ENCODE data around the gene CPNE1.

The CPNE1 gene

DNA sequence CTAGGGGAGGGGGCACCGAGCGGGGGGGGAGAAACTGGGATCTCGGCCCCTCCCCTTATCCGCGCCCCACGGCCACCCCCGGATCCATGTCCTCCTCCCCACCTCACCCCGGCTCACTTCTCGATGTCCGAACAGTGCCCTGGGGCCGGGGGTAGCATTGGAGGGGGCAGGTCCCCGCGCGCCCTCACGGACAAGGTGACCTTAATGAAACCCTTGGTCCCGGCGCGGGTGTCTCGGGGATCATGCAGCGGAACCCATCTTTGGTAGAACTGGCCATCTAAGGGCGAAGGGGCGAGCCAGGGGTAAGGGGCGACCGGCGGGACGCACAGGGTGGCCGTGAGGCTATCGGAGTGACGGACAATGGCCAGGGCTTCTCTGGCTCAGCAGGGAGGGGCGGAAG, 62.7 kb downstream of the CPNE1 start:
- Mint-ChIP-seq H3K27me3 (ENCODE audit: low read depth) (peaks cover 58% of the 10 kb centered on the region), H3K9me3 (no peaks in the 10 kb centered on the region), H3K36me3 (ENCODE audit: low read depth) (no peaks in the 10 kb centered on the region), H3K27ac (no peak overlapping the region), H3K4me1 (no peaks in the 10 kb centered on the region), H3K4me3 (peak overlapping the region in 1 of 3 experiments; percentile 19)
- TF ChIP-seq, protein P1, sequence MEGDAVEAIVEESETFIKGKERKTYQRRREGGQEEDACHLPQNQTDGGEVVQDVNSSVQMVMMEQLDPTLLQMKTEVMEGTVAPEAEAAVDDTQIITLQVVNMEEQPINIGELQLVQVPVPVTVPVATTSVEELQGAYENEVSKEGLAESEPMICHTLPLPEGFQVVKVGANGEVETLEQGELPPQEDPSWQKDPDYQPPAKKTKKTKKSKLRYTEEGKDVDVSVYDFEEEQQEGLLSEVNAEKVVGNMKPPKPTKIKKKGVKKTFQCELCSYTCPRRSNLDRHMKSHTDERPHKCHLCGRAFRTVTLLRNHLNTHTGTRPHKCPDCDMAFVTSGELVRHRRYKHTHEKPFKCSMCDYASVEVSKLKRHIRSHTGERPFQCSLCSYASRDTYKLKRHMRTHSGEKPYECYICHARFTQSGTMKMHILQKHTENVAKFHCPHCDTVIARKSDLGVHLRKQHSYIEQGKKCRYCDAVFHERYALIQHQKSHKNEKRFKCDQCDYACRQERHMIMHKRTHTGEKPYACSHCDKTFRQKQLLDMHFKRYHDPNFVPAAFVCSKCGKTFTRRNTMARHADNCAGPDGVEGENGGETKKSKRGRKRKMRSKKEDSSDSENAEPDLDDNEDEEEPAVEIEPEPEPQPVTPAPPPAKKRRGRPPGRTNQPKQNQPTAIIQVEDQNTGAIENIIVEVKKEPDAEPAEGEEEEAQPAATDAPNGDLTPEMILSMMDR (IDR thresholded peaks at IDR 0.05; ENCODE audit: unreplicated experiment in 3 of 3): no peak

DNA sequence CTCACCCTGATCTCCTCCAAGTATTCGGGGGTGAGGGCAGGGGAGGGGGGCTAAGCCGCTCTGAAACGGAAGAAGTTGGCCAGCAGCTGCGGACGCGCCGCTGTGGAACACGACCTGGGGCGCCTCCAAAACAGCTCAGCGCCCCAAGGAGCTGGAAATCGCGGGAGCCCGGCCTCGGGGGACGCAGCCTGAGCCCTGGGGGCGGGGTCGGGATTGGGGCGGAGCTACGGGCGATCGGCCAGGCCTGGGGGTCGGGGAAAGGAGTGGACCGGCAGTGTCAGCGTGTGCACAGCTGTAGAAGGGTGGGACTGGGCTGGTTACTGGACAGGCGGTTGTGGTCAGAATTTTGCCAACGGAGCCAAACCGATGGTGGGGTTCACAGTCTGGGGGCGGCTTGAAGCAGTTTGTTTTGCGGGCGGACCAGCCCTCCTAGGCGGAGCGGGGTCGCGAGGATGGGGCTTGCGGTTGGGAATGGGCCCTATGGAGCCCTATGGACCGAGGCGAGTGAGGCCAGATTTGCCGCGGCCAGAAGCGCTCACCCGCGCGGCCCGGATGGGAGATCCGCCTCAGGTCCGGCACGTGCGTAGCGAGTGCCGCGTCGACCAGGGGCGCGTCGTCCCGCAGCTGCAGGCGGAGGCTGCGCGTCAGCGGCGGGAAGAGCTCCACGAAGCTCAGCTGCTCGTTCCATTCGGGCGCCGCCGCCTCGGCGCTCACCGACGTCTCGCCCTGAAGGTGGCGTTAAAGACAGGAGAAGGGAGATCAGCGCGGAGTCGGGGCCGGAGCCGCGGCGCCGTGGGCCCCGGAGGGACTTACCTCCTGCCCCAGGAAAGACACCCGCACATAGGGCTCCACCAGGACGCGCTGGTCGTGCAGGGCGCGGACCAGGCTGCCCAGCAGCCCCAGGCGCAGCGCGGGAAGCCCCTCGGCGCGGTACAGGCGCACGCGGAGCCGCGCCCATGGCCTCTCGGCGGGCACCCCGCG, 63.4 kb downstream of the CPNE1 start:
- no peaks in the 10 kb centered on the region for H3K36me3 Mint-ChIP-seq (ENCODE audit: low read depth)

DNA sequence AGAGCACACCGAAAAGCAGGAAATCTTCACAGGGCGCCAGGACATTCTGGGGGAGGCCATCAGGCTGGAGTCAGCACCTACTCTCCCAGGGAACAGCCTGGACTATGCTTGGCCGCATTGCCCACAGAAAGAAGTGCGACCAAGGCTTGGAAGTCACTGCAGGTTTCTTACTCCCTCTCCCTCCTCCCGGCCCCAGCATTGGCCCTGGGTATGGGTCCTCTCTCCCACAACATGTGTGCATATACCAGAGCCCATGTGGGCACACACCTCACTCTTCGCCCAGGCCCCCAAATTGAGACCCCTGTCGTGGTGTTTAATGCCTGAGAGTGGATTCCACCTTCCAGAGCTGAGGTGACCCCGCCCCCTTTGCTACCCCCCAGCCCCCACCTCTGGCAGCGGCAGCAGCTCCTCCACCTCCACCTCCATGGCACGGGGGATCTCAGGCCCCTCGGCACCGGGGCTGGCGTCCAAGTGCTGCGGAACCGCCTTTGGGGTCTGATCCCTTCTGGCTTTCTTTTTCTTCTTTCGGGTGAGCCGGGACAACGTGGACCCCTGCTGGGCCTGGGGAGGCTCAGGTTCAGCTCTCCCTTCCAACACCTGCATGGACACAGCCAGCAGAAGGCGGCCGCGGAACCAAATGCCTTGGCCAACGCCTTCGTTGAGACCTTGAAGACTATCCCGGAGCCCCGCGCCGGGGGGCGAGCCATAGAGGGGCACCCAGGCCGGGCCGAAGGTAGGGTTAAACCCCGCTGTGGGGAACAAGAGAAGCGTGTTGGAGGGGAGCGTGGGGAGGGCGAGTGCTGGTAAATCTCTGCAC, 64.3 kb downstream of the CPNE1 start:
- Mint-ChIP-seq H3K9me3 (no peaks in the 10 kb centered on the region), H3K27me3 (ENCODE audit: low read depth) (peaks cover 59% of the 10 kb centered on the region)

More for the DNA sequence above, 63.4 kb downstream of the CPNE1 start:
- H3K4me3 Mint-ChIP-seq: peak overlapping the region; percentile 79 to 85 (median 82)
- H3K27me3 Mint-ChIP-seq (ENCODE audit: low read depth): peaks cover 59% of the 10 kb centered on the region
- H3K4me1 Mint-ChIP-seq: no peaks in the 10 kb centered on the region
- H3K27ac Mint-ChIP-seq: peak overlapping the region in 1 of 3 experiments; percentile 33
- no peaks in the 10 kb centered on the region for H3K9me3 Mint-ChIP-seq
- TF ChIP-seq, protein P1 (IDR thresholded peaks at IDR 0.05; ENCODE audit: unreplicated experiment in 3 of 3): peak; percentile 23 to 39 (median 34)

DNA sequence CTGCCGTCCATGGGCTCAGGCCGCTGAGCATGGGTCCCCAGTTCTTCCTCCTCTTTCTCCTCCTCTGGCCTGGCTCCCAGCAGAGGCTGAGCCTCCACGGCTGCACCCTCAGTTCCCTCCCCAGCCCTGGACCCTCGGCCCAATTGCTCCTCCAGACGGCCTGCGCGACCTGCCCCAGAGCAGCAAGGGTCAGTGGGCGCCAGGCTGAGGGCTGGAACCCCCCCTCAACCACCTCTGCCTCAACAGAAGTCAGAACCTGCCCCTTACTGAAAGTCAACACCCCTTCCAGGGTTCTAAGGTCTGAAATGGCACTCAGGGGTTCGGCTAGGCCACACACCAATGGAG, 65.0 kb downstream of the CPNE1 start:
- peak overlapping the region in 1 of 3 experiments; percentile 30 for H3K4me3 Mint-ChIP-seq
- TF ChIP-seq, protein P1 (IDR thresholded peaks at IDR 0.05; ENCODE audit: unreplicated experiment in 3 of 3): no peak
- no peak overlapping the region for H3K27ac Mint-ChIP-seq
- H3K4me1 Mint-ChIP-seq: no peaks in the 10 kb centered on the region
- H3K36me3 Mint-ChIP-seq (ENCODE audit: low read depth): no peaks in the 10 kb centered on the region
- H3K27me3 Mint-ChIP-seq (ENCODE audit: low read depth): peaks cover 63% of the 10 kb centered on the region
- no peaks in the 10 kb centered on the region for H3K9me3 Mint-ChIP-seq

More for the DNA sequence above, 64.3 kb downstream of the CPNE1 start:
- Mint-ChIP-seq H3K36me3 (ENCODE audit: low read depth) (no peaks in the 10 kb centered on the region), H3K4me1 (no peaks in the 10 kb centered on the region), H3K27ac (no peak overlapping the region), H3K4me3 (peak overlapping the region; percentile 79 to 85 (median 82))
- TF ChIP-seq, protein P1 (IDR thresholded peaks at IDR 0.05; ENCODE audit: unreplicated experiment in 3 of 3): no peak

DNA sequence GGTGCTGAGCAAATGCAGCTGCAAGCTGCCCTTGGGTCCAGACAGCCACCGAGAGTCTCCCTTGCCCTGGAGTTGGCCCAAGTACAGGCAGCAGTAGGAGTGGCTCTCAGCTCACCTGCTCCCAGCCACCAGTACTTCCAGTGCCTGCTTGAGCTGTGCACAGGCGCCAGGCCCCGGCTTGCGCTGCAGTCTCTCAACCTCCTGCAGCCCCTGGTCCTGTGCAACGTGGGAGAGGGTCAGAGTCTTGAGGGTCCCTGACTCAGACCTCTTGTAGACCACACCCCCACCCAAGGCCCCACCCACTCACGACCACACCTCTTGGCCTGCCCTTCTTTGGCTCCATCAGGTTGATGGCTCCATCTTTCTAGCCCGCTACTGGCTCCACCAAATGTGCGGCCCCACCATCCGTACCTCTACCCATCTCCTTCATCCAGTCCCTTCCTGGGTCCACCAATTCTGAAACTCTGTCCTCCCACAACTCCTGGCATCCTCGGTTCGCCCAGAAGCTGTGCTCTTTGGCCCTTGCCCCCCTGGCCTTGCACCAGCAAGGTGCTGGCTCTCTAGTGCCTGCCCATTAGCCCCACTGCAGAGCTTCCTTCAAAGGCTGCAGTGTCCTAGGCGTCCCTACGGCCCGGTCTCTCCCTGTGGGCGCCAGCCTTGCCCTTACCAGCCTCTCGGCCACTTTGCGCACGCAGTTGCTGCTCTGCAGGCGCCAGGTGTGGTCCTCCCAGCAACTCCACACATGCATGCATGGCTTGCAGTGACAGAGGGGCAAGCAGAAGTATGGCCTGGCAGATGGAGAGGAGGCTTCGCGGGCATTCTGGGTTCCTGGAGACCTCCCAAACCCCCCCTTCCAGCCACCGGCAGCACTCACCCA, 65.6 kb downstream of the CPNE1 start:
- peaks cover 63% of the 10 kb centered on the region for H3K27me3 Mint-ChIP-seq (ENCODE audit: low read depth)
- TF ChIP-seq, protein P1 (IDR thresholded peaks at IDR 0.05; ENCODE audit: unreplicated experiment in 3 of 3): no peak

More for the DNA sequence above, 65.6 kb downstream of the CPNE1 start:
- Mint-ChIP-seq H3K9me3 (no peaks in the 10 kb centered on the region), H3K4me1 (no peaks in the 10 kb centered on the region), H3K4me3 (no peak overlapping the region), H3K36me3 (ENCODE audit: low read depth) (no peaks in the 10 kb centered on the region), H3K27ac (no peak overlapping the region)
